GM21515 (cell line): Measurements from ENCODE around the gene PTPRN2.
"Not testable (repeated sequence)": the region's sequence is repeated elsewhere in the genome, so short reads cannot be mapped to it uniquely, and the experiment has no call there.

ENCODE experiments used
- ATAC-seq: cut with Tn5 transposase; IDR thresholded peaks from one replicate; pipeline ENCODE4 v1.9.1; 2021; ENCODE audit not compliant: unreplicated experiment

PTPRN2 gene

GRCh38 chr7:158289231-158289630, 298.4 kb downstream of the PTPRN2 start:
- ATAC-seq = no peak

DNA sequence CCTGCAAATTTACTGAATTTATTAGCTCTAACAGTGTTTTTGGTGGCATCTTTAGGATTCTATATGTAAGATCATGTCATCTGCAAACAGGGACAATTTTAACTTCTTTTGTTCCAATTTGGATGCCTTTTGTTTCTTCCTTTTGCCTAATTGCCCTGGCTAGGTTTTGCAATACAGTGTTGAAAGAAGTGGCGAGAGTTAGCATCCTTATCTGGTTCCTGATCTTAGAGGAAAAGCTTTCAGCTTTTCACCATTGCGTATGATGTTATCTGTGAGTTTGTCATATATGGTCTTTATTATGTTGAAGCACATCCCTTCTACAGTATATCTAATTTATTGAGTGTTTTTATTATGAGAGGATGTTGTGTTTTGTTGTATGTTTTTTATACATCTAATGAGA, 301.4 kb downstream of the PTPRN2 start:
- no peak for ATAC-seq

DNA sequence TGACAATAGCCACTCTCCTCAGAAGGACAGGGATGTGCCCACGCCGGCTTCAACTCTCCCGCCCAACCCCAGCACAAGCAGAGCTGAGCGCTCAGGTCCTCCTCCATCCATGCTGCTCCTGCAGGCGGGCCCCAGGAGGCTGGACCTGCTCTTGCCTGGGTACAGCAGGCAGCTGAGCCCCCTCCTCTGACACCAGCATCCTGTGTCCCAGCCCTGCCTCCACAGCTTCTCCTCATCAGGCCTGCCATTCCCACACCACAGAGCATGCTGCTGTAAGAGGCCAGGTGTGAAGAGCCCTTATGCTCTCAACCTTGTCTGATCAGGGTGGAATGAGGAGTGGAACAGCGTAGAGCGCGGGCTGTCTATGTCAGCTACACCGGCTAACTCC, 302.2 kb downstream of the PTPRN2 start:
- no peak for ATAC-seq

DNA sequence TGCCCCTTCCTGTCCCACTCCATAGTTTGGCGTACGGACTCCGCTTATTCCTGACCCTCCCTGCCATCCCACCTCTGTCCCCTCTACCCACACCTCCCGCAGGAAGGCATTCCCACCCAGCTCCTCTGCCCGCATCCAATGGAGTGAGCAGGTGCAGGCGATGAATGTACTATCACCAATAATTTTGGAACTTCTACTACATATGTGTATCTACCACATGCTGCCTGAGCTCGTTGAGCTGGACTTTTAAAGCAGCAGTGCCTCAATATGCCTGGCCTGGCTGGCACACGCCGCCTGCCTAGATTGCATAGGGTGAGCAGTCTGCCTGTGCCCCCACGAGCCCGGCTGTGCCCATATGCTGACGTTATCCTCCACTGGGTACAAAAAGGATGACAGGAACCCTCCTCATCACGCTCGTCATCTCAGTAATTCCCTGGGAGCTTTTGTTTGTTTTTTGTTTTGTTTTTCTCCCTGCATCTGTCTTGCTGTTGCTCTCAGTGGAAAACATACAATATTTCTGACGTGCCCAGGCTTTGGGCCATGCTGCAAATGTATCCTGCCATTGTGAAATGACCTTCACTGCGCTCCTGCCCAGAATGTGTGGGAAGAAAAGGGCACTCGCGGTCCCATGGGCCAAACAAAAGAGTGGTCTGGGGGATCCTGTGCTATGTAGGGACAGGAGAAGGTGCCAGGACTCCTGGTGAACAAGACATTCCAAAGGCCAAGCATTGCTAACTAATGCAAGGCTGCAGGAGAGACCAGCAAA, 302.8 kb downstream of the PTPRN2 start:
- no peak for ATAC-seq

DNA sequence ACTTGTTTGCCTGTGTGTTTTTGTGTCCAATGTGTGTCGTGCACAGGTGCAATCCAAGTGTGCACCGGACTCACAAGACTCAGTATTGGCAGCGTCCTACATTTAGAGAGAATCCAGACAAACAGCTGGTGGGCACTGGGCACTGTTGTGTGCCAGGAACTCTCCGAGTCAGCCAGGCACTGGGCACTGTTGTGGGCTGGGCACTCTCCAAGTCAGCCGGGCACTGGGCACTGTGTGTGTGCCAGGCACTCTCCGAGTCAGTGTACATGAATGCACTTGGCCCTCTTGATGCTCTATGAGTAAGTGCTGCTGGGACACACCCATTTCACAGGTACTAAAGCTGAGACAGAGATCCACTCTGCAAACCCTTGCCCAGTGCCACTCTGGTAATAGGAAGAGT, 303.5 kb downstream of the PTPRN2 start:
- ATAC-seq = no peak

DNA sequence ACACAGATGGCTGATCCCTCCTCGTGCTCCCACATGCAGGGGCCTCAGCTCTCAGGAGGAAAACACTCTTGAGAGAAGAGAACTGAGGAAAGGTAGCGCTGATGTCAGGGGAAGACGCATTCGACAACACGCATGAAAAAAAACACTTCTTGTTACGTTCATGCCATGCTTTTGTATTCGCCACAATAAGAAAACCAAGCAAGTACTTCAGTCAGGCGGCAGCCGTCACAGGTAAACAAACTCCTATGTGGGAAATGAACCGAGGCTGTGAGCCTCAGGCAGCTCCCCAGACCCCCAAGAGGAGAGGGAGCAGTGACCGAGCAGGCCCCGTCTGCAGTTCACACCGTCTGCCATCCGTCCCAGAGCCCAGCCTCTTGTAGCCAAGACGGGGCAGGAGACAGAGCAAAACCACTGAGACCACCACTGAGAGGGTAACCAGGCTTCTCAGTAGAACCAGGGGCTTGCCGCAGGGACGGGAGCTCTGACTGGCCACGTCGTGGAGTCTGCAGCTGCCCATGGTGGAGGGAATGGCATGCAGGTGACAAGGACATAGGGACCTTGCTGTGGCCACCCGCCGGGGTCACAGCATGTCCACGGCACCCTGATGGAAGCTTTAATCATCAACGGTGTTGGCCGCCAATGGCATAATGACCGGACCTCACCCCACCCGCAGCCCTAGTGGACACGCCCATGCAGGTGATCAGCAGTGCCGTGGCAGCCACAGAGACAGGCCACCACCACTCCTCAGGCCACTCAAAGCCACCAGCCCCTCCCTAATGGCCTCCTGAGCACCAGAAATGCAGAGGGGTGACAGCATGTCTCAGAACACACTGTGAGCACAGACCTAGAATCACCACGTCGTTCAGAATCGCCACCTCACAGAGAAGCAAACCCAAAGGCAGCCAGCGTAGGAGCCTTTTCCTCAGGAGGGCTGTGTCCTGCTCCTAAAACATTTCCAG, 304.3 kb downstream of the PTPRN2 start:
- ATAC-seq = no peak

GRCh38 chr7:158282461-158283001, 305.1 kb downstream of the PTPRN2 start:
- ATAC-seq = no peak

- no peak for ATAC-seq
Measured at GRCh38 chr7:158281441-158281840, 306.2 kb downstream of the PTPRN2 start.

GRCh38 chr7:158280448-158281144, 307.0 kb downstream of the PTPRN2 start:
- no peak for ATAC-seq

DNA sequence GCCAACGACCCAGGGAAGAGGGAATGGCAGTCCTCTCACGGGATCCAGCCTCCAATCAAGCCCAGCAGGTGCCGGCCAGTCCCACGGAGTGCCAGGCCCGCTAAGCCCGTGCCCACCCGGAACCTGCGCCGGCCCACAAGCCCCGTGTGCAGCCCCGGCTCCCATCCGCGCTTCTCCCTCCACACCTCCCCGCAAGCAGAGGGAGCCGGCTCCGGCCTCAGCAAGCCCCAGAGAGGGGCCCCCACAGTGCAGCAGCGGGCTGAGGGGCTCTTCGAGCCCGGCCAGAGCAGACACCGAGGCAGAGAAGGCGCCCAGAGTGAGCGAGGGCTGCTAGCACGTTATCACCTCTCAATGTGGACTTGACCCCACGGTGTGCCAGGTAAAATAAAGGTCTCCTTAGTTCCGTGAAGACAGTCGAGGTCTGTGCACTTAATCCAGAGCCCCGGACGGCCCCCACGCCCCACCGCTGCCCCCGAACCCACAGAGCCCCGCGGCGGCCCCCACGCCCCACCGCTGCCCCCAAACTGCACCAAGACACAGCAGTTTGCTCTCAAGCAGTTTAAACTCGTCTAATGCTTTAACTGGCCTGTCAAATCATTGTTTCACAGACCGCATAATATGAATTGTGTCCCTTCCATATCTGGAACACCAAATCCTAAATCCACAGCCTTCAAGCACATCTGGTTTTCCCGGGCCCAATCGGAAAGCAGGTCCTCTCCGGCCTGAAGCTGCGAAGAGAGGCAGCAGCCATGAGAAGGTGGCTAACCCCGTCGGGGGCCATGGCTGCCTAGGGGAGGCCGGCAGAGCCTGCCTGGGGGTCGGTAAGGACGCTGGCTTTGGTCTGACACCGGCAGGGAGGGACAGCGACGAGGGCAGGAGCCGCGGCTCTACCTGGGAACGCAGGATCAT, 307.8 kb downstream of the PTPRN2 start:
- no peak for ATAC-seq

DNA sequence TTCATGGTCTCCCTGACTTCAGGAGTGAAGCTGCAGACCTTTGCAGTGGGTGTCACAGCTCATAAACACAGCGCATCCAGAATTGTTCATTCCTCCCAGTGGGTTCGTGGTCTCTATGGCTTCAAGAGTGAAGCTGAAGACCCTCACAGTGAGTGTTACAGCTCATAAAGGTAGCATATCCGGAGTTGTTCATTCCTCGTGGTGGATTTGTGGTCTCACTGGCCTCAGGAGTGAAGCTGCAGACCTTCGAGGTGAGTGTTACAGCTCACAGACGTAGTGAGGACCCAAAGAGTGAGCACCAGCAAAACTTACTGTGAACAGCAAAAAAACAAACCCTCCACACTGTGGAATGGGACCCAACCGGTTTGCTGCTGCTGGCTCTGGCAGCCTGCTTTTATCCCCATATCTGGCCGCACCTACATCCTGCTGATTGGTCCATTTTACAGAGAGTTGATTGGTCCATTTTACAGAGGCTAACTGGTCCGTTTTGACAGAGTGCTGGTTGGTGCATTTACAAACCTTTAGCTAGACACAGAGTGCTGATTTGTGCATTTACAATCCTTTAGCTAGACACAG, 308.8 kb downstream of the PTPRN2 start:
- no peak for ATAC-seq

DNA sequence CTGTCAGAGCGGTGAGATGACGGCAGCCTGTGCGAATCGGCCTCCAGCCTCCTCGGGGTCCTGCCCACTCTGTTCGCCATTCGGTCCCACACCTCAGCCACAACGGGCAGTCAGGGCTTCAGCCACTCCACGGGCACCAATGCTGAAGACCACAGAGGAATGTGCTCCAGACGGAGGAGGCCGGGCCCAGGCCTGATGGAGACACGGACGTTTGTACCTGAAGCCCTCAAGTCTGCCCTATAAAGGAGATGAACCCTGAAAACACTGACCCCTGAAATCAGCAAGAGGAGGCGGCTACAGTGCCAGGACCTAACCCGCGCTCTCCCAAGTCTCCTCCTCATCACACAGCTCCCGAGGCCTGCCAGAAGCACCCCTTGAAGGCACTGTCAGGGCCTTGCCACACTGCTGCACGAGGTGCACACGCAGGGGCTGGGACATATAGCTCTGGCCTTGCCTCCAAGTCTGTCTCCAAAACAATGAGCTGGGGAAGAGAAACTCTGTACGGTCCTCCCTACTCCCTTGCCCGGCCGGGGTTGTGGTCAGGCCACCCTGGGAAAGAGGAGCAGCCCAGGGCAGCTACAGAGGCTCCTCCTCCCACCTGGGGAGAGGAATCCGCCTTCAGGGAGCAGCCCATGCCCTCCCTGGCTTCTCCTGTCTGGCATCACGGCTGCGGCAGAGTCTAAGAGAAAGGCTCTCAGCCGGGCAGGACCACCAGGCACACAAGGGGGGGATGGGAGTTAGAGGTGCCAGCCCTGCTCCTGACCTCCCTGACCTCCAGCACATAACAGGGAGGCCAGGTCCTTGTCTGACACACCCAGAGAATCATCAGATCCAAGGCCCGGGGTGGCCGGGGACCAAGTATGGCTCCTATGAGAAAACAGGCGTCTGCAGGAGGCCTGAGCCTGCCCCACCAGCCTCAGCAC, 310.1 kb downstream of the PTPRN2 start:
- no peak for ATAC-seq

GRCh38 chr7:158276414-158277218, 311.0 kb downstream of the PTPRN2 start:
- ATAC-seq = no peak

GRCh38 chr7:158275711-158276413, 311.8 kb downstream of the PTPRN2 start:
- no peak for ATAC-seq

- ATAC-seq = no peak
Measured at GRCh38 chr7:158274996-158275395, 312.6 kb downstream of the PTPRN2 start.

- no peak for ATAC-seq
Measured at GRCh38 chr7:158274404-158274811, 313.2 kb downstream of the PTPRN2 start.

- not testable (repeated sequence) for ATAC-seq
Measured at GRCh38 chr7:158273756-158274342, 313.8 kb downstream of the PTPRN2 start.
